Measurements from ENCODE around the gene CLEC6A.

GRCh38 chr12:8513256-8513655, 57.5 kb downstream of the CLEC6A start, which contains the start of gene CLEC4D:
- no peak for TF ChIP-seq POLR2AphosphoS5 (IDR thresholded peaks at IDR 0.05; ENCODE audit: low read depth, low read length)
- no peak for TF ChIP-seq RAD21 (IDR thresholded peaks at IDR 0.05; ENCODE audit: low read depth)
- TF ChIP-seq MAX (IDR thresholded peaks at IDR 0.05): no peak
- no peak for TF ChIP-seq CTCF (IDR thresholded peaks at IDR 0.05 in 2 of 3, conservative IDR thresholded peaks at IDR 0.05 in 1 of 3; ENCODE audit: borderline replicate concordance in 1 of 3, insufficient read depth in 1 of 3, low read depth in 2 of 3, low read length in 2 of 3)
- TF ChIP-seq ZNF274 (IDR thresholded peaks at IDR 0.05; ENCODE audit: low read depth, low read length): no peak

All from HCT116 (cell line).